WTC11 (cell line): ENCODE measurements around the gene CLK3.

Experiments used
- PRRX2 ChIP-seq: fragments of 250-450 bp; sonication (Bioruptor Pico); IDR thresholded peaks from 2 replicates; pipeline ENCODE4 v1.8.0; 2021; ENCODE audit warnings: mild to moderate bottlenecking
- TF ChIP-seq, protein P1 (sequence below): sonication (generic); formaldehyde crosslinking; IDR thresholded peaks from 2 replicates; pipeline ENCODE4 v1.8.1; 2022; ENCODE audit warnings: mild to moderate bottlenecking, missing genetic modification reagents, moderate library complexity, borderline replicate concordance

DNA sequence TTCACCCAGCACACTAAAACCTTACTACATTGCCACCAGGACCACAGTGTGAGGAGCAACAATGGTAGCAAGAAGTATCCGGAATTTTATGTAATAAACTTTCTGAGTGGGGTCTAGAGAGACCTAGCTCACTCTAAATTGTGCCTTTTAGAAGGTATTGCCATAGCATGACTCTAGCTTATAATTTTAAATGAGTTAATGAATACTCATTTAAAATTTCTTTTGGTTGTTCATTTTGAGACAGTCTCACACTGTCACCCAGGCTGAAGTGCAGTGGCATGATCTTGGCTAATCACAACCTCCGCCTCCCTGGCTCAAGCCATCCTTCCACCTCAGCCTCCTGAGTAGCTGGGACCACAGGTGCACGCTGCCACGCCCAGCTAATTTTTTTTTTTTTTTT, 54.0 kb downstream of the CLK3 start:
- TF ChIP-seq, protein P1, sequence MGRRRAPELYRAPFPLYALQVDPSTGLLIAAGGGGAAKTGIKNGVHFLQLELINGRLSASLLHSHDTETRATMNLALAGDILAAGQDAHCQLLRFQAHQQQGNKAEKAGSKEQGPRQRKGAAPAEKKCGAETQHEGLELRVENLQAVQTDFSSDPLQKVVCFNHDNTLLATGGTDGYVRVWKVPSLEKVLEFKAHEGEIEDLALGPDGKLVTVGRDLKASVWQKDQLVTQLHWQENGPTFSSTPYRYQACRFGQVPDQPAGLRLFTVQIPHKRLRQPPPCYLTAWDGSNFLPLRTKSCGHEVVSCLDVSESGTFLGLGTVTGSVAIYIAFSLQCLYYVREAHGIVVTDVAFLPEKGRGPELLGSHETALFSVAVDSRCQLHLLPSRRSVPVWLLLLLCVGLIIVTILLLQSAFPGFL (CRISPR knock-in tag) = no peak
- TF ChIP-seq PRRX2 = no peak
